Measurements from ENCODE around the gene TMEM62.

Gene TMEM62

GRCh38 chr15:43146184-43146583, 12.8 kb downstream of the TMEM62 start:
- no peak overlapping the region for H3K27ac ChIP-seq (ENCODE audit: low read depth, low read length)
- H3K14ac ChIP-seq (ENCODE audit: low read length): no peak overlapping the region
- no peaks in the 10 kb centered on the region for H3K27me3 ChIP-seq (ENCODE audit: insufficient read depth, low read length)
- no peak overlapping the region for H4K12ac ChIP-seq (ENCODE audit: low read depth, low read length)
- no peaks in the 10 kb centered on the region for H3K79me2 ChIP-seq (ENCODE audit: control insufficient read depth, insufficient read depth, low read length, poor library complexity)
- no peak overlapping the region for H2BK12ac ChIP-seq (ENCODE audit: low read length)
- no peak overlapping the region for H2AFZ ChIP-seq (ENCODE audit: insufficient read depth, low read length, poor library complexity)
- no peak overlapping the region for H3K4me3 ChIP-seq (ENCODE audit: low read depth, low read length)
- H3K4me2 ChIP-seq (ENCODE audit: low read length): no peak overlapping the region
- no peaks in the 10 kb centered on the region for H3K79me1 ChIP-seq (ENCODE audit: low read length)
- H3K36me3 ChIP-seq (ENCODE audit: control insufficient read depth in 1 of 2, insufficient read depth in 2 of 2, low read length in 2 of 2): peaks cover 2% of the 10 kb centered on the region in 2 experiments
- no CpG with 5 or more reads among the region's 5 CpGs for WGBS (ENCODE audit: extremely low coverage, insufficient coverage, insufficient read length)
- H4K91ac ChIP-seq (ENCODE audit: low read depth, low read length): no peak overlapping the region
- H2BK5ac ChIP-seq (ENCODE audit: low read depth, low read length, poor library complexity): no peak overlapping the region
- H2BK120ac ChIP-seq (ENCODE audit: insufficient read depth, low read length, poor library complexity): no peak overlapping the region
- H3K18ac ChIP-seq (ENCODE audit: low read length): no peak overlapping the region
- no peak for DNase-seq
- H3K4ac ChIP-seq (ENCODE audit: low read depth, low read length): no peak overlapping the region
- H2AK5ac ChIP-seq (ENCODE audit: low read length): no peak overlapping the region
- no peak overlapping the region for H3K9ac ChIP-seq (ENCODE audit: low read length)
- no peak overlapping the region for H4K8ac ChIP-seq (ENCODE audit: low read depth, low read length)
- H3K23ac ChIP-seq (ENCODE audit: low read length): no peak overlapping the region
- no peaks in the 10 kb centered on the region for H3K4me1 ChIP-seq (ENCODE audit: control insufficient read depth in 1 of 2, insufficient read depth in 2 of 2, low read length in 2 of 2)
- no peaks in the 10 kb centered on the region for H3K9me3 ChIP-seq (ENCODE audit: insufficient read depth, low read depth, low read length)

GRCh38 chr15:43150191-43150929, 17.0 kb downstream of the TMEM62 start:
- H3K18ac ChIP-seq (ENCODE audit: low read length): no peak overlapping the region
- no peak overlapping the region for H2BK5ac ChIP-seq (ENCODE audit: low read depth, low read length, poor library complexity)
- no peaks in the 10 kb centered on the region for H3K4me1 ChIP-seq (ENCODE audit: control insufficient read depth in 1 of 2, insufficient read depth in 2 of 2, low read length in 2 of 2)
- no peaks in the 10 kb centered on the region for H3K9me3 ChIP-seq (ENCODE audit: insufficient read depth, low read depth, low read length)
- no peaks in the 10 kb centered on the region for H3K79me1 ChIP-seq (ENCODE audit: low read length)
- peaks cover 2 to 7% of the 10 kb centered on the region in 2 experiments for H3K36me3 ChIP-seq (ENCODE audit: control insufficient read depth in 1 of 2, insufficient read depth in 2 of 2, low read length in 2 of 2)
- no peak overlapping the region for H3K23ac ChIP-seq (ENCODE audit: low read length)
- no peak overlapping the region for H4K12ac ChIP-seq (ENCODE audit: low read depth, low read length)
- H3K4me3 ChIP-seq (ENCODE audit: low read depth, low read length): no peak overlapping the region
- DNase-seq: peak; percentile 69 to 81
- no CpG with 5 or more reads among the region's 5 CpGs for WGBS (ENCODE audit: extremely low coverage, insufficient coverage, insufficient read length)
- no peak overlapping the region for H3K14ac ChIP-seq (ENCODE audit: low read length)
- H2BK12ac ChIP-seq (ENCODE audit: low read length): no peak overlapping the region
- no peak overlapping the region for H4K91ac ChIP-seq (ENCODE audit: low read depth, low read length)
- no peaks in the 10 kb centered on the region for H3K79me2 ChIP-seq (ENCODE audit: control insufficient read depth, insufficient read depth, low read length, poor library complexity)
- H3K4me2 ChIP-seq (ENCODE audit: low read length): no peak overlapping the region
- no peak overlapping the region for H3K4ac ChIP-seq (ENCODE audit: low read depth, low read length)
- no peak overlapping the region for H2AFZ ChIP-seq (ENCODE audit: insufficient read depth, low read length, poor library complexity)
- no peaks in the 10 kb centered on the region for H3K27me3 ChIP-seq (ENCODE audit: insufficient read depth, low read length)
- H2AK5ac ChIP-seq (ENCODE audit: low read length): no peak overlapping the region
- no peak overlapping the region for H2BK120ac ChIP-seq (ENCODE audit: insufficient read depth, low read length, poor library complexity)
- H3K9ac ChIP-seq (ENCODE audit: low read length): no peak overlapping the region
- no peak overlapping the region for H4K8ac ChIP-seq (ENCODE audit: low read depth, low read length)
- H3K27ac ChIP-seq (ENCODE audit: low read depth, low read length): no peak overlapping the region

- no peaks in the 10 kb centered on the region for H3K79me1 ChIP-seq (ENCODE audit: low read length)
- no peak overlapping the region for H3K4me2 ChIP-seq (ENCODE audit: low read length)
- no peak overlapping the region for H3K23ac ChIP-seq (ENCODE audit: low read length)
- DNase-seq: no peak
- H4K91ac ChIP-seq (ENCODE audit: low read depth, low read length): no peak overlapping the region
- H3K14ac ChIP-seq (ENCODE audit: low read length): no peak overlapping the region
- no peak overlapping the region for H3K18ac ChIP-seq (ENCODE audit: low read length)
- no peak overlapping the region for H4K8ac ChIP-seq (ENCODE audit: low read depth, low read length)
- H3K79me2 ChIP-seq (ENCODE audit: control insufficient read depth, insufficient read depth, low read length, poor library complexity): no peaks in the 10 kb centered on the region
- H2BK120ac ChIP-seq (ENCODE audit: insufficient read depth, low read length, poor library complexity): no peak overlapping the region
- H2BK12ac ChIP-seq (ENCODE audit: low read length): no peak overlapping the region
- H4K12ac ChIP-seq (ENCODE audit: low read depth, low read length): no peak overlapping the region
- no peak overlapping the region for H2BK5ac ChIP-seq (ENCODE audit: low read depth, low read length, poor library complexity)
- H3K9ac ChIP-seq (ENCODE audit: low read length): no peak overlapping the region
- WGBS (ENCODE audit: extremely low coverage, insufficient coverage, insufficient read length): no CpG with 5 or more reads among the region's 2 CpGs
- no peaks in the 10 kb centered on the region for H3K4me1 ChIP-seq (ENCODE audit: control insufficient read depth in 1 of 2, insufficient read depth in 2 of 2, low read length in 2 of 2)
- H3K4ac ChIP-seq (ENCODE audit: low read depth, low read length): no peak overlapping the region
- H2AK5ac ChIP-seq (ENCODE audit: low read length): no peak overlapping the region
- no peak overlapping the region for H2AFZ ChIP-seq (ENCODE audit: insufficient read depth, low read length, poor library complexity)
- peaks cover 2 to 7% of the 10 kb centered on the region in 2 experiments for H3K36me3 ChIP-seq (ENCODE audit: control insufficient read depth in 1 of 2, insufficient read depth in 2 of 2, low read length in 2 of 2)
- no peak overlapping the region for H3K4me3 ChIP-seq (ENCODE audit: low read depth, low read length)
- H3K27ac ChIP-seq (ENCODE audit: low read depth, low read length): no peak overlapping the region
- no peaks in the 10 kb centered on the region for H3K9me3 ChIP-seq (ENCODE audit: insufficient read depth, low read depth, low read length)
- H3K27me3 ChIP-seq (ENCODE audit: insufficient read depth, low read length): no peaks in the 10 kb centered on the region
Measured at GRCh38 chr15:43151688-43152087, 18.3 kb downstream of the TMEM62 start.

DNA sequence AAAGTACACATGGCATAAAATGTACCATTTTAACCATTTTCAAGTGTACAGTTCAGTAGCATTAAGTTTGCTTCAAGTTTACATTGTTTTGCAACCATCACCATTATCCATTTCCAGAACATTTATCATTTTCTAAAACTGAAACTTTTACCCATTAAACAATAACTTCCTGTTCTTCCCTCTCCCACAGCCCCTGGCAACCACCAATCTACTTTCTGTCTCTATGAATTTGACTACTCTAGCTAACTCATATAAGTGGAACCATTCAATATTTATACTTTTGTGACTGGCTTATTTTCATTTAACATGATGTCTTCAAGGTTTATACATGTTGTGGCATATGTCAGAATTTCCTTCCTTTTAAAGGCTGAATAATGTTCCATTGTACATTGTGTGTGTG, 19.9 kb downstream of the TMEM62 start:
- Histone ChIP-seq H2BK5ac (ENCODE audit: low read depth, low read length, poor library complexity) (no peak overlapping the region), H2AFZ (ENCODE audit: insufficient read depth, low read length, poor library complexity) (no peak overlapping the region), H4K12ac (ENCODE audit: low read depth, low read length) (no peak overlapping the region), H3K4me2 (ENCODE audit: low read length) (no peak overlapping the region), H3K4me3 (ENCODE audit: low read depth, low read length) (no peak overlapping the region), H3K27me3 (ENCODE audit: insufficient read depth, low read length) (no peaks in the 10 kb centered on the region), H3K36me3 (ENCODE audit: control insufficient read depth in 1 of 2, insufficient read depth in 2 of 2, low read length in 2 of 2) (peaks cover 2 to 7% of the 10 kb centered on the region in 2 experiments), H3K27ac (ENCODE audit: low read depth, low read length) (no peak overlapping the region), H3K9ac (ENCODE audit: low read length) (no peak overlapping the region), H2AK5ac (ENCODE audit: low read length) (no peak overlapping the region), H3K4ac (ENCODE audit: low read depth, low read length) (no peak overlapping the region), H2BK12ac (ENCODE audit: low read length) (no peak overlapping the region), H3K4me1 (ENCODE audit: control insufficient read depth in 1 of 2, insufficient read depth in 2 of 2, low read length in 2 of 2) (no peaks in the 10 kb centered on the region), H3K14ac (ENCODE audit: low read length) (no peak overlapping the region), H3K79me2 (ENCODE audit: control insufficient read depth, insufficient read depth, low read length, poor library complexity) (no peaks in the 10 kb centered on the region), H2BK120ac (ENCODE audit: insufficient read depth, low read length, poor library complexity) (no peak overlapping the region), H3K79me1 (ENCODE audit: low read length) (no peaks in the 10 kb centered on the region), H4K91ac (ENCODE audit: low read depth, low read length) (no peak overlapping the region), H3K23ac (ENCODE audit: low read length) (no peak overlapping the region), H3K18ac (ENCODE audit: low read length) (no peak overlapping the region), H4K8ac (ENCODE audit: low read depth, low read length) (no peak overlapping the region), H3K9me3 (ENCODE audit: insufficient read depth, low read depth, low read length) (no peaks in the 10 kb centered on the region)
- DNase-seq: no peak
